Measurements from ENCODE around the gene LMBR1L.

DNA sequence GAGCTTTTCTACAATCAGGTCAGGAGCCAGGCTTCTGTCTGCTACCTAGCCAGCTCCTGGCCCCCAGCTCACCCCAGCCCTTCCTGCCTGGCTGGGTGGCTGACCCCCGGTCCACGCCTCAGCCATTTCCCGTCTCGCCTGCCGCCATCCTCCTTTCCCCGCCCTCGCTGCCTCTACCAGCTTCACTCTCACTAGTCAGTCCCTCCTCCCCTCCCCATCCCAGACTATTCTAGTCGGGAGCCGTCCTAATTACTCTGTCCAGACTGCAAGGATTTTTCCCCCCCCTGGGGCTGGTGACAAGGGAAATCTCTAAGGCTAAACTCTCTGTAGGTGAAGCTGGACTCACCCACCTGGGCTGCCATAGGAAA, 16.9 kb downstream of the LMBR1L start:
- TF ChIP-seq, protein P1, sequence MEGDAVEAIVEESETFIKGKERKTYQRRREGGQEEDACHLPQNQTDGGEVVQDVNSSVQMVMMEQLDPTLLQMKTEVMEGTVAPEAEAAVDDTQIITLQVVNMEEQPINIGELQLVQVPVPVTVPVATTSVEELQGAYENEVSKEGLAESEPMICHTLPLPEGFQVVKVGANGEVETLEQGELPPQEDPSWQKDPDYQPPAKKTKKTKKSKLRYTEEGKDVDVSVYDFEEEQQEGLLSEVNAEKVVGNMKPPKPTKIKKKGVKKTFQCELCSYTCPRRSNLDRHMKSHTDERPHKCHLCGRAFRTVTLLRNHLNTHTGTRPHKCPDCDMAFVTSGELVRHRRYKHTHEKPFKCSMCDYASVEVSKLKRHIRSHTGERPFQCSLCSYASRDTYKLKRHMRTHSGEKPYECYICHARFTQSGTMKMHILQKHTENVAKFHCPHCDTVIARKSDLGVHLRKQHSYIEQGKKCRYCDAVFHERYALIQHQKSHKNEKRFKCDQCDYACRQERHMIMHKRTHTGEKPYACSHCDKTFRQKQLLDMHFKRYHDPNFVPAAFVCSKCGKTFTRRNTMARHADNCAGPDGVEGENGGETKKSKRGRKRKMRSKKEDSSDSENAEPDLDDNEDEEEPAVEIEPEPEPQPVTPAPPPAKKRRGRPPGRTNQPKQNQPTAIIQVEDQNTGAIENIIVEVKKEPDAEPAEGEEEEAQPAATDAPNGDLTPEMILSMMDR (tag by site-specific recombination; IDR thresholded peaks at IDR 0.05) = no peak
- TF ChIP-seq ZNF76 (tag by site-specific recombination; IDR thresholded peaks at IDR 0.05; ENCODE audit: borderline replicate concordance, low read depth) = no peak
- no peak for TF ChIP-seq ZNF174 (tag by site-specific recombination; IDR thresholded peaks at IDR 0.05)
- TF ChIP-seq, protein P2, sequence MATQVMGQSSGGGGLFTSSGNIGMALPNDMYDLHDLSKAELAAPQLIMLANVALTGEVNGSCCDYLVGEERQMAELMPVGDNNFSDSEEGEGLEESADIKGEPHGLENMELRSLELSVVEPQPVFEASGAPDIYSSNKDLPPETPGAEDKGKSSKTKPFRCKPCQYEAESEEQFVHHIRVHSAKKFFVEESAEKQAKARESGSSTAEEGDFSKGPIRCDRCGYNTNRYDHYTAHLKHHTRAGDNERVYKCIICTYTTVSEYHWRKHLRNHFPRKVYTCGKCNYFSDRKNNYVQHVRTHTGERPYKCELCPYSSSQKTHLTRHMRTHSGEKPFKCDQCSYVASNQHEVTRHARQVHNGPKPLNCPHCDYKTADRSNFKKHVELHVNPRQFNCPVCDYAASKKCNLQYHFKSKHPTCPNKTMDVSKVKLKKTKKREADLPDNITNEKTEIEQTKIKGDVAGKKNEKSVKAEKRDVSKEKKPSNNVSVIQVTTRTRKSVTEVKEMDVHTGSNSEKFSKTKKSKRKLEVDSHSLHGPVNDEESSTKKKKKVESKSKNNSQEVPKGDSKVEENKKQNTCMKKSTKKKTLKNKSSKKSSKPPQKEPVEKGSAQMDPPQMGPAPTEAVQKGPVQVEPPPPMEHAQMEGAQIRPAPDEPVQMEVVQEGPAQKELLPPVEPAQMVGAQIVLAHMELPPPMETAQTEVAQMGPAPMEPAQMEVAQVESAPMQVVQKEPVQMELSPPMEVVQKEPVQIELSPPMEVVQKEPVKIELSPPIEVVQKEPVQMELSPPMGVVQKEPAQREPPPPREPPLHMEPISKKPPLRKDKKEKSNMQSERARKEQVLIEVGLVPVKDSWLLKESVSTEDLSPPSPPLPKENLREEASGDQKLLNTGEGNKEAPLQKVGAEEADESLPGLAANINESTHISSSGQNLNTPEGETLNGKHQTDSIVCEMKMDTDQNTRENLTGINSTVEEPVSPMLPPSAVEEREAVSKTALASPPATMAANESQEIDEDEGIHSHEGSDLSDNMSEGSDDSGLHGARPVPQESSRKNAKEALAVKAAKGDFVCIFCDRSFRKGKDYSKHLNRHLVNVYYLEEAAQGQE (tag by site-specific recombination; IDR thresholded peaks at IDR 0.05) = no peak
- TF ChIP-seq ZBTB26 (tag by site-specific recombination; optimal IDR thresholded peaks at IDR 0.05) = no peak
- TF ChIP-seq ZNF184 (tag by site-specific recombination; IDR thresholded peaks at IDR 0.05) = no peak
- no peak for TF ChIP-seq ZNF324 (tag by site-specific recombination; IDR thresholded peaks at IDR 0.05)
- TF ChIP-seq, protein P3, sequence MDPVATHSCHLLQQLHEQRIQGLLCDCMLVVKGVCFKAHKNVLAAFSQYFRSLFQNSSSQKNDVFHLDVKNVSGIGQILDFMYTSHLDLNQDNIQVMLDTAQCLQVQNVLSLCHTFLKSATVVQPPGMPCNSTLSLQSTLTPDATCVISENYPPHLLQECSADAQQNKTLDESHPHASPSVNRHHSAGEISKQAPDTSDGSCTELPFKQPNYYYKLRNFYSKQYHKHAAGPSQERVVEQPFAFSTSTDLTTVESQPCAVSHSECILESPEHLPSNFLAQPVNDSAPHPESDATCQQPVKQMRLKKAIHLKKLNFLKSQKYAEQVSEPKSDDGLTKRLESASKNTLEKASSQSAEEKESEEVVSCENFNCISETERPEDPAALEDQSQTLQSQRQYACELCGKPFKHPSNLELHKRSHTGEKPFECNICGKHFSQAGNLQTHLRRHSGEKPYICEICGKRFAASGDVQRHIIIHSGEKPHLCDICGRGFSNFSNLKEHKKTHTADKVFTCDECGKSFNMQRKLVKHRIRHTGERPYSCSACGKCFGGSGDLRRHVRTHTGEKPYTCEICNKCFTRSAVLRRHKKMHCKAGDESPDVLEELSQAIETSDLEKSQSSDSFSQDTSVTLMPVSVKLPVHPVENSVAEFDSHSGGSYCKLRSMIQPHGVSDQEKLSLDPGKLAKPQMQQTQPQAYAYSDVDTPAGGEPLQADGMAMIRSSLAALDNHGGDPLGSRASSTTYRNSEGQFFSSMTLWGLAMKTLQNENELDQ (tag by site-specific recombination; IDR thresholded peaks at IDR 0.05; ENCODE audit: low read depth) = no peak
- no peak for TF ChIP-seq SP2 (tag by site-specific recombination; IDR thresholded peaks at IDR 0.05)
- no peak for TF ChIP-seq ZNF239 (tag by site-specific recombination; IDR thresholded peaks at IDR 0.05)
- no peak for TF ChIP-seq ZNF514 (tag by site-specific recombination; IDR thresholded peaks at IDR 0.05)
- TF ChIP-seq ZSCAN18 (tag by site-specific recombination; IDR thresholded peaks at IDR 0.05) = no peak
- TF ChIP-seq ZNF433 (tag by site-specific recombination; IDR thresholded peaks at IDR 0.05; ENCODE audit: low read depth) = no peak
